Tongue (tissue), 2 donors: Measurements from ENCODE around the gene FOXL1. TPM values are rescaled to one million over a fixed set of nuclear protein-coding genes. Genes with fewer than 3 reads are reported as not detected.

Source experiments
- DNase-seq: peaks from one replicate; pipeline ENCODE4 v3.0.0-alpha.2; 2015
- total RNA-seq: library from RNA; depleted of rRNA; stranded (reverse); fragments of >200 nt; gene quantifications from one replicate; pipeline ENCODE4 v1.2.3, GENCODE V29; 2014

Gene FOXL1
- total RNA-seq, 1 donor from 2014 or later = 1.8 TPM

DNA sequence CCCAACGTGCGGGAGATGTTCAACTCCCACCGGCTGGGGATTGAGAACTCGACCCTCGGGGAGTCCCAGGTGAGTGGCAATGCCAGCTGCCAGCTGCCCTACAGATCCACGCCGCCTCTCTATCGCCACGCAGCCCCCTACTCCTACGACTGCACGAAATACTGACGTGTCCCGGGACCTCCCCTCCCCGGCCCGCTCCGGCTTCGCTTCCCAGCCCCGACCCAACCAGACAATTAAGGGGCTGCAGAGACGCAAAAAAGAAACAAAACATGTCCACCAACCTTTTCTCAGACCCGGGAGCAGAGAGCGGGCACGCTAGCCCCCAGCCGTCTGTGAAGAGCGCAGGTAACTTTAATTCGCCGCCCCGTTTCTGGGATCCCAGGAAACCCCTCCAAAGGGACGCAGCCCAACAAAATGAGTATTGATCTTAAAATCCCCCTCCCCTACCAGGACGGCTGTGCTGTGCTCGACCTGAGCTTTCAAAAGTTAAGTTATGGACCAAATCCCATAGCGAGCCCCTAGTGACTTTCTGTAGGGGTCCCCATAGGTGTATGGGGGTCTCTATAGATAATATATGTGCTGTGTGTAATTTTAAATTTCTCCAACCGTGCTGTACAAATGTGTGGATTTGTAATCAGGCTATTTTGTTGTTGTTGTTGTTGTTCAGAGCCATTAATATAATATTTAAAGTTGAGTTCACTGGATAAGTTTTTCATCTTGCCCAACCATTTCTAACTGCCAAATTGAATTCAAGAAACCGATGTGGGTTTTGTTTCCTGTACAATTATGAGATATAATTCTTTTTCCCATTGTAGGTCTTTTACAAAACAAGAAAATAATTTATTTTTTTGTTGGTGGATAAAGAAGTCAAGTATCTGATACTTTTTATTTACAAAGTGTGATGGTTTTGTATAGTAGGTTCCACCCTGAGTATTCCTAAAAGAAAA is 9.4 kb upstream of the FOXL1 start:
- no peak for DNase-seq

DNA sequence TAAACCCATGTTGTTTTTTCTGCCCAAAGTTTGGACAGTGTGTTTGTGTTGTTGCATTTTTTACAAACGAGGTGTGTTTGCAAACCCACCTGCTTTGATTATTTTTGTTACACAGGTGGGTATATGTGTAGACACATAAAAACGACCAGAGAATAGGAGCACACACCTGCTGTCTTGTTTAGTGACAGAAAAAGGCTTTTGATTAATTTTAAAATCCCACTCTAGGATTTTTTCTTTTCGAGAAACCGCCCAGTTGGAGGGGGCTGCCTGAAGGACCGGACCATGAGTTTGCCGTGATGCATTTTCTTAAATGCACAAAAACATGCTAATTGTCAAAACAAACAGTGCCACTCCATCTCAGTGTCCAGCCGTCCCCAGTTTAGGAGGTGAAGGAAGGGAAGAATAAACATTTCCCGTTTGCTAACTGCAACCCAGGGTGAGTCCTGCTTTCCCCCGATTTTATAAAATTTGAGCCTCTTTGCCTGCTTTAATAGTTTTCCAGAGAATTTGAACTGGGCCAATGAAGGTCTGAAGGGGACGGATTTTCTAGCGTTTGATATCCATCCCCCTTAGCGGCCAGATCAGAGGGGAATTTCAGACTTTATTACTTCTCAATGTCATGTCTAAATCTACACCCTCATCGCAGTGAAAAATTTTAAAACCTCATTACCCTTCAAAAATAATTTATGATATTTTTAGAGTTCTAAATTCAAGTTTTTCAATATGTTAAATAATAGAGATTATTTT is 8.5 kb upstream of the FOXL1 start:
- no peak for DNase-seq

DNA sequence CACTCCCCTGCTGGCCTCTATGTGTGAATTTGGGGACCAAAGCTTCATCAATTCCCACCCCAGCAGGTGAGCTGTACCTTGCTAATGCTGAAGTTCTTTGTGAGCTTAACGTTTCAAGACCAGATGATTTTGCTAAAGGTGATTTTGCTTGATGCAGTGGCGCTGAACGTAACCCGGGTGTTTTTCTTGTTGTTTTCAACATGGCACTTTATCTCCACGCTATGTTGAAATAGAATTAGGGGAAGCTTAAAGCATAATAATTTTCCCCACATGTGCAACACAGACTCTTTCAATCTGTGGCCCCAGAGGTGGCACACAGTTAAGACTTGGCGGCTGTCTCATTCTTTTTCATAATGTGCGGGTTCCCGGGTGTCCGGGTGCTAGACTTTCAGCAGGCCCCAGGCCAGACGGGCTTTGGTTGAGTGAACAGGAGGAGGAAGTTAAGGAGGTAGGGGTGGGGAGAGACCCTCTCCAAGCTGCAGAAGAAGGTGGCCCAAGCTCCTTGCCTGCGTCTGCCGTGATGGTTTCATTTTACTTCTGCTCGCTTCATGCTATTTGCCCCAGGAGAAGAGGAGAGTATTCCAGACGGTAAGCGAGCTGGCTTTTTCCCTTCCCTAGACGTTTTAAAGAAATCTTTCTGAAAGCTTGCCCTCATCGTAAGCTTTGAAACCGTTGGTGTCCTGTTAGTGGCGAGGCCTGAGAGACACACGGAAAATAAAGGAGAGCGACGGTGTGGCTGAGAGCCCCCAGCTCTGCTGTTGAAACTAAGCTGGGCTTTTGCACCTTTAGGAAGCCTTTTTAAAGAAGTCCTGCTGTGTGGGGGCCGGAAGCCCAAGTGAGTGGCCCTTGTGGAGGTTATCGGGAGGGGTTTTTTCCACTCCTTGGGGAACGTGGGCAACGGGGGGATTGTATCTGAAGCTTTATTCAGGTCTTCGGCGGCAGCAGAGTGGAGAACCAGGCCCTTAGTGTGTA is 7.5 kb upstream of the FOXL1 start:
- no peak for DNase-seq

DNA sequence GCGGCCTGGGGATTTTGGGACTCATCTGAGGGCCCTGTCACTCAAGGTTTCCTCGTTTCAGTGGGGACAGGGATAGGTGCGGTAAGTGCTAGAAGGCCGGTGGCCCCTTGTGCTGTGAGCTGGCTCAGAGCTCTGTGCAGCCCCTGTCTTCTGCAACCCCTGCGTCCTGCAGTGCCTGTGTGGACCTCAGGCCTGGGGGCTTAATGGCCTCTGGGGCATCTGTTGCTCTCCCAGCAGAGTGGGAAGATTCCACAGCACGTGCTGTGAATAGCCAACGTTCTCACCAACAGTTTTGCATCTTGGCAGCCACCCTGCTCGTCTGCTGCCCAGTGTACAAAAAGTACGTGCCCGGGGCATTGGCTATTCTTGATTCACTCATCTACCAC is 6.8 kb upstream of the FOXL1 start:
- DNase-seq = no peak

DNA sequence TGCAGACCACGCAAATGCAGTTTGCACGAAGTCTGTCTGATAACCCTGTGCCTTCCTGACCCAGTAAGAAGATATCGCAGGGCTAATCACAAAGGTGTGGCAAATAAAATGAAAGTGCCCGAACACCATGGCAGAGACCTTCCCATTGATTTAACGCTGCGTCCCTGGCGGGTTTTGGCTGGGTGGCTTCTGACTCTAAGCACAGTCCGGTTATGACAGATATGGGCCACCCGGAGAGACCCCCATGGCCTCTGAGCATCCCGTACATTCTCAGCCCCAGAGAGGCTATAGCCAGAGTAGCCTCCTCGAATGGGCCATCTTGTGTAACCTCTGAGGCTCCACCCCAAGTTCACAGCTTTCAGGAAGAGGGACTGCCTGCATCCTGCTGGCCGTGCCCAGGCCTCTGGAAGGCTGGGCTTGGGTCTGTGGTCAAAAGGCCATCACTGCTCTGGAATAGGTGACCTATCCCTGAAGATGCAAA is 6.3 kb upstream of the FOXL1 start:
- DNase-seq = no peak

DNA sequence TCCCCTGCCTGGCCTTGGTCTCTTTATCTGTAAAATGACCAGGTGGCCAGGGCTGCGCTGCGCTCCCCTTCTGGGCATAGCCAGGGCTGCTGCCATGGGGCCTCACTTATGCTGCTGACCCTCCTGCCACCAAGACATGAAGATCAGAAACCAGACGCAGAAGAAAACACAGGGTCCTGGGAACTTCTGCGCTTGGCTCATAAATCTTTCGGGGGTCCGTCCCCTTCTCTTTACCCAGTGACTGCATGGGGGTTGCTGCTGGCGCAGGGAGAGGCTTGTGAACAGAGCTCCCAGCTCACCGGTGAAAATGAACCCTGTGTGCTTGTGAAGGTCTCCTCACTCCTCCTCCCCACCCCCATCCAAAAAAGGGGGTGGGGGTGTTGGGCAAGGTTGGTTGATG is 5.7 kb upstream of the FOXL1 start:
- DNase-seq = no peak

DNA sequence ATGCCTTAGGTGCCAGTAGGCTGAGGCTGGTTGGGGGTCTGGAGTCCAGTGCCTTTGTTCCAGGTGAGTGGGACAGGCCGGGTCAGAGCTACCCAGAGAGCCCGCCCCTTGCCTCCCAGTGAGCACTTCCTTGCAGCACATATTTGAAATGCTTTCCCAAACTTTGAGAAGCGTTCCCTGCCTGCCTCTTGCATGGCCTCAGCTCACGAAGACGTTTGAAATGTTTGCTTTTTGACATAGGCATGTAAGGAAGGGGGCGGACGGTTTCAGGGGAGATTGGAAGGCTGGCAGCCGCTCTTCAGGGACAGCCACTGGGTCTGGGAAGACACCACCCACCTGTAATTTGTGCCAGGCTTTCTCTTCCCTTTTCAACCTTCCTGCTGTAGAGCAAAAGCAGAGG is 5.1 kb upstream of the FOXL1 start:
- no peak for DNase-seq

DNA sequence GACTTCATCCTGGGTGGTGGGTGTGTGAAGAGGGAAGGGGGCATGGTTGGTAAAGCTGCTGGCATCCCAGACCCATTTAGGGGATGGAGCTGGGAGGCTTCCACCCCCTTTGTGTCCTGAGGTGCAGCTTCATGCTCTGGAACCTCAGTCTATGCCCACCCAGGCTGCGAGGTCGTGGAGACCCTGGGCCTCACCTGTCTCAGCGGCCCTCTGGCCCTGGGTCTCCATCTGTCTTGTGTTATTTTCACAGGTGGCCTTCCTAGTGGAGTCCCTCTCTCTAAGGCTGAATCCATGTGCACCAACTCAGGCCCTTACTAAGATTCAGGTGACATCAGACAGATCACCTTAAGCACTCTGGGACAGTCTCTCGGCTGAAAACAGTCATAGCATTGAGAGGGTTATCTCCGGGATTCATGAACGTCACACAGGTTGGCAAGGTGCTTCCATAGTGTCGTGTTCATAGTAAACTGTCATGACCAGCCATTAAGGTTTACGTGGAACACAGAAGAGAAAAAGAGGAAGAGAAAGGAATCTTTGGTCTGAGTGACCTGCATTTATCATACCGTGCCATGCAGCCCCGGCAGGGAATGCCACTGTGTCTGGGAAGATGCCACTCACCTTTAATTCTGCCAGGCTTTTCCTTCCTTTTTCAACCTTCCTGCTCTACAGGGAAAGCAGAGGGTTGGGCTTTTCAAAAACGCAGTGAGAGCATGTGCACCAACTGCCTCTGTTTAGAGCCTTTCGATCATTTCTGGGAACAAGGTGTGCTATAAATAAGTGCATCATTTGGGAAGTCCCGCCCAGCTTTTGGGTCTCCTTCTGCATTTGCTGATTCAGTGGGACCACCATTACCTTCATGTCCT is 4.5 kb upstream of the FOXL1 start:
- no peak for DNase-seq

DNA sequence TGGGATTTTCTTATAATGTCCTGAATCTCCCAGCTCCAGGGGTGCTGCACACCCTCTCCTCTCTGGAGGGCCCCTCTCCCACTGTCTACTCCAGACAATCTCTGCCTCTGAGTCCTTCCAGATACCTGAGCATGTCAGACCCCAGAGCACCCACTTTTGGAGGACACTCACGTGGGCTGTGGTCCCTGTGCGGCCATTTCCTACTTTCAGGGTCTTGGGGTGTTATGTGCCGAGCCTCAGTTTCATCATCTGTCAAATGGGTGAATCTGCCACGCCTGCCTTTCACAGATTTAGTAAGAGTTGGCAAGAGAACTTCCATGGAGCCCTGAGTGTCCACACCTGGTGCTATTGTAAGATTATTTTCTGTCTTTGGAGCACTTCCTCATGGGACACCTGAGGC is 3.7 kb upstream of the FOXL1 start:
- DNase-seq = no peak

GRCh38 chr16:86575095-86575685 is 3.2 kb upstream of the FOXL1 start:
- DNase-seq = no peak

DNA sequence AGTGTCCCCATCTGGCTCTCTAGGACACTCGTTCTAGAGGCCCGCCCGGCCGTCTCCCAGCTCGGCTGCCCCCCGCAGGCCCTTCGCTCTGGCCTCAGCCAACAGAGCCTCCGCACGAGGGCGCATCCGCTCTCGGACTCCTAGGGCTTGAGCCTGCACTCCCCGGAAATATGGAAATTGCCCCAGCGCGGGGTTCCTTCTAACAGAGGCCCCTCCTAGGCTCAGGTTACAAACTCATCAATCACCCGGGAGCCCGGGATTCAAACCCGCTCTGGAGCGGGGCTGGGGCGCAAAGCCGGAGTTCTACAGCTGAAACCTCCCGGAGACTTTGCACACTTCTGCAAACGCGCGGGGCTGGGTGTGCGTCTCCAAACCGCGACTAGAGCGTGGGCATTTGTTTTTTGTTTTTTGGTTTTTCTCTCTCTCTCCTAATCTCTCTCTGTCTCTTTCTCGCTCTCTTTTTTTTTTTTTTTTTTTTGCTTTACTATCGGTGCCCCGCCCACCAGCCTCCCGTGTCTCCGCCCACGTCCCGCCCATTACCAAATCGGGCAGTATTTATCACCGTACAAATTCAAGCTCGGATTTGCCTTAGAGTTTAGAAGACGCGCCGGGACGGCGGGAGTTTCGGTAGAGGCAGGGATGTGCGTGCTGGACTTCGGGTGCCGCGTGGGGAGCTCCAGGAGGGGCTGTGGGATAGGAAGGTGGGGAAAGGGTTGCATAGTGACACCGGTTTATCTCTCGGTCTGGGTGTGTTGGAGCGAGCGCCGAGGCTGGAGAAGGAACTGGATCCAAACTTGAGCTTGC is 2.4 kb upstream of the FOXL1 start:
- peak; percentile 81 for DNase-seq

DNA sequence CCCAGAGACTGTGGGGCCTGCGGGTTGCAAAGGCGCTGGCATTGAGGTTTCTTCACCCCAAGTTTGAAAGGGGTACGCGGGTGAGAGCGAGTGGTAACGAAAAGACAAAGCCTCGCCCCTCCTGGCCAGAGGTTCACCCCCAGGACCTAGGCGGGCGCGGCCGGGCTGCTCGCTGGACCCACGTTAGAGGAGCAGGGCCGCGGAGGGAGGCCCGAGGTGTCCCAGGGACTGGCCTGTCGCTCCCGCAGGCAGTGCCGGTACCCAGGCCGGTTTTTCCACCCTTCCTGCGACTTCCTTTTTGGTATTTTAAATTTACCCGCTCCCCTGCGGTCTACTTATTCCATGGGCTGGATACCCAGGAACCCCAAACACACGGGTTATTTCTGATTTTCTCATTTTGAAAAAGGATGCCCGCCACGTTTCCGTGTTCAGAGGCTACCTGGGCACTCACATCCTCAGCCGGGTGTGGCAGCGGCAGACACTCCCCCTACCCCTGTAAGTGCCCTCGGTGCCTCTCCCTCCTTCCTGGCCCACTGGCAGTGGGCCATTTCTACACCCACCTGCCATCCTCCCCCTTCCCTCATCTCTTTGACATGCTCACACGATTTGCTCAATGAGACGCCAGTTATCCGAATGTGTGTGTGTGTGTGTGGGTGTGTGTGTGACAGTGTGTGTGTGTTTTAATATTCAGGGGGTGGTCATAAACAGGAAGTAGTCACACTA is 1.6 kb upstream of the FOXL1 start:
- no peak for DNase-seq

- no peak for DNase-seq
Observed at GRCh38 chr16:86577314-86577971, 906 bp upstream of the FOXL1 start.

DNA sequence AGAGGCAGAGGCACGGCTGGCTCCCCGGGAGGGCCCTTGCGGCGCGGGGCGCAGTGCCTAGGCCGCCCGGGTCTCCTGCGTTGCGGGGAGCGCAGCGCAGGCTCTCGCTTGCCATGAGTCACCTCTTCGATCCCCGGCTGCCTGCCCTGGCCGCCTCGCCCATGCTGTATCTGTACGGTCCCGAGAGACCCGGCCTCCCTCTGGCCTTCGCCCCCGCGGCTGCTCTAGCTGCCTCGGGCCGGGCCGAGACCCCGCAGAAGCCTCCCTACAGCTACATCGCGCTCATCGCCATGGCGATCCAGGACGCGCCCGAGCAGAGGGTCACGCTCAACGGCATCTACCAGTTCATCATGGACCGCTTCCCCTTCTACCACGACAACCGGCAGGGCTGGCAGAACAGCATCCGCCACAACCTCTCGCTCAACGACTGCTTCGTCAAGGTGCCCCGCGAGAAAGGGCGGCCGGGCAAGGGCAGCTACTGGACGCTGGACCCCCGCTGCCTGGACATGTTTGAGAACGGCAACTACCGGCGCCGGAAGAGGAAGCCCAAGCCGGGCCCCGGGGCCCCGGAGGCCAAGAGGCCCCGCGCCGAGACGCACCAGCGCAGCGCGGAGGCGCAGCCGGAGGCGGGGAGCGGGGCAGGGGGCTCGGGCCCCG is 390 bp downstream of the FOXL1 start:
- no peak for DNase-seq

- DNase-seq = no peak
Observed at GRCh38 chr16:86579268-86580062, 1.1 kb downstream of the FOXL1 start.

GRCh38 chr16:86580063-86580790 is 1.9 kb downstream of the FOXL1 start:
- DNase-seq = no peak

GRCh38 chr16:86580791-86581170 is 2.4 kb downstream of the FOXL1 start:
- no peak for DNase-seq
